Mesenchymal stem cell (in vitro differentiated cells and primary cell): Measurements from ENCODE around the gene FCN2.
A peak's percentile ranks its signal among the peaks of the same experiment; 100 is the strongest.

ENCODE experiments used
- DNase-seq: peaks from one replicate; pipeline ENCODE4 v3.0.0-alpha.2; 2013
- H2AFZ ChIP-seq: one replicate; pipeline ENCODE4 v1.6.1; 2013; ENCODE audit warnings: low read depth, mild to moderate bottlenecking, control low read depth, inconsistent platforms, low read length, moderate library complexity
- H2AK5ac ChIP-seq: 2 replicates; pipeline ENCODE4 v1.6.1; 2013; ENCODE audit warnings: low read length, moderate library complexity, mild to moderate bottlenecking, inconsistent platforms; ENCODE audit not compliant: severe bottlenecking
- H2BK120ac ChIP-seq: one replicate; pipeline ENCODE4 v1.6.1; 2013; ENCODE audit warnings: low read depth, mild to moderate bottlenecking, inconsistent platforms, low read length, moderate library complexity
- H2BK12ac ChIP-seq, 2 experiments: one replicate each; pipeline ENCODE4 v1.6.1; 2013; ENCODE audit warnings: inconsistent platforms in 2 of 2, low read length in 2 of 2, mild to moderate bottlenecking in 2 of 2, moderate library complexity in 2 of 2, control low read depth in 1 of 2
- H2BK15ac ChIP-seq: one replicate; pipeline ENCODE4 v1.6.1; 2013; ENCODE audit warnings: mild to moderate bottlenecking, low read depth, inconsistent platforms; ENCODE audit not compliant: poor library complexity, severe bottlenecking
- H2BK5ac ChIP-seq: 2 replicates; pipeline ENCODE4 v1.6.1; 2013; ENCODE audit warnings: low read depth, mild to moderate bottlenecking, low read length, control low read depth, inconsistent platforms; ENCODE audit not compliant: poor library complexity, severe bottlenecking
- H3K14ac ChIP-seq, 2 experiments: one replicate each; pipeline ENCODE4 v1.6.1; 2013; ENCODE audit warnings: inconsistent platforms in 2 of 2, low read length in 2 of 2, control low read depth in 1 of 2, mild to moderate bottlenecking in 1 of 2, moderate library complexity in 1 of 2
- H3K18ac ChIP-seq, 2 experiments: one replicate each; pipeline ENCODE4 v1.6.1; 2013; ENCODE audit warnings: inconsistent platforms in 2 of 2, low read length in 2 of 2, control low read depth in 1 of 2, low read depth in 1 of 2, mild to moderate bottlenecking in 1 of 2
- H3K23ac ChIP-seq, 2 experiments: one replicate each; pipeline ENCODE4 v1.6.1; 2013; ENCODE audit warnings: inconsistent platforms in 2 of 2, low read length in 2 of 2, mild to moderate bottlenecking in 2 of 2, moderate library complexity in 2 of 2, control low read depth in 1 of 2
- H3K27ac ChIP-seq: 2 replicates; pipeline ENCODE4 v1.5.1; 2013; ENCODE audit warnings: mild to moderate bottlenecking, moderate library complexity, low read length, control low read depth, inconsistent platforms; ENCODE audit not compliant: poor library complexity, severe bottlenecking
- H3K27me3 ChIP-seq, 2 experiments: 2 replicates each; pipeline versions ENCODE4 v1.6.1 to v1.7.0; 2013; ENCODE audit warnings: low read length in 2 of 2, mild to moderate bottlenecking in 2 of 2, moderate library complexity in 2 of 2, control low read depth in 1 of 2, inconsistent platforms in 1 of 2; ENCODE audit not compliant: control insufficient read depth in 1 of 2, insufficient read depth in 1 of 2
- H3K36me3 ChIP-seq, 2 experiments: 2 replicates each; pipeline versions ENCODE4 v1.6.1 to v1.7.0; 2013; ENCODE audit warnings: low read length in 2 of 2, control low read depth in 1 of 2, inconsistent platforms in 1 of 2, low read depth in 1 of 2, mild to moderate bottlenecking in 1 of 2; ENCODE audit not compliant: insufficient read depth in 2 of 2, control insufficient read depth in 1 of 2
- H3K4ac ChIP-seq, 2 experiments: one replicate each; pipeline ENCODE4 v1.6.1; 2013; ENCODE audit warnings: inconsistent platforms in 2 of 2, low read length in 2 of 2, mild to moderate bottlenecking in 2 of 2, moderate library complexity in 2 of 2, control low read depth in 1 of 2, low read depth in 1 of 2
- H3K4me1 ChIP-seq: 2 replicates; pipeline ENCODE4 v1.6.1; 2013; ENCODE audit warnings: low read depth, low read length, control low read depth; ENCODE audit not compliant: control insufficient read depth, insufficient read depth
- H3K4me2 ChIP-seq: 2 replicates; pipeline ENCODE4 v1.6.1; 2013; ENCODE audit warnings: low read length, mild to moderate bottlenecking, inconsistent platforms; ENCODE audit not compliant: poor library complexity, severe bottlenecking
- H3K4me3 ChIP-seq, 2 experiments: 2 replicates each; pipeline versions ENCODE4 v1.5.1 to v1.7.0; 2013; ENCODE audit warnings: low read length in 2 of 2, mild to moderate bottlenecking in 2 of 2, control low read depth in 1 of 2, low read depth in 1 of 2; ENCODE audit not compliant: insufficient read depth in 1 of 2
- H3K79me1 ChIP-seq: replicated peaks from 2 replicates; pipeline ENCODE4 v1.6.1; 2013; ENCODE audit warnings: mild to moderate bottlenecking, control low read depth, low read length, inconsistent platforms; ENCODE audit not compliant: poor library complexity, severe bottlenecking
- H3K9ac ChIP-seq: 2 replicates; pipeline ENCODE4 v1.7.0; 2013; ENCODE audit warnings: mild to moderate bottlenecking, low read length, moderate library complexity
- H3K9me3 ChIP-seq: 2 replicates; pipeline ENCODE4 v1.7.0; 2013; ENCODE audit warnings: mild to moderate bottlenecking, low read length; ENCODE audit not compliant: control insufficient read depth
- H4K8ac ChIP-seq: one replicate; pipeline ENCODE4 v1.6.1; 2013; ENCODE audit warnings: inconsistent platforms, mild to moderate bottlenecking, low read length, moderate library complexity
- H4K91ac ChIP-seq: one replicate; pipeline ENCODE4 v1.6.1; 2013; ENCODE audit warnings: mild to moderate bottlenecking, low read length, inconsistent platforms
- WGBS: methylation state at CpG from one replicate; pipeline ENCODE4 v1.1.7; 2013; ENCODE audit warnings: mixed read lengths; 5-methylcytosine and 5-hydroxymethylcytosine counted together

FCN2 gene

DNA sequence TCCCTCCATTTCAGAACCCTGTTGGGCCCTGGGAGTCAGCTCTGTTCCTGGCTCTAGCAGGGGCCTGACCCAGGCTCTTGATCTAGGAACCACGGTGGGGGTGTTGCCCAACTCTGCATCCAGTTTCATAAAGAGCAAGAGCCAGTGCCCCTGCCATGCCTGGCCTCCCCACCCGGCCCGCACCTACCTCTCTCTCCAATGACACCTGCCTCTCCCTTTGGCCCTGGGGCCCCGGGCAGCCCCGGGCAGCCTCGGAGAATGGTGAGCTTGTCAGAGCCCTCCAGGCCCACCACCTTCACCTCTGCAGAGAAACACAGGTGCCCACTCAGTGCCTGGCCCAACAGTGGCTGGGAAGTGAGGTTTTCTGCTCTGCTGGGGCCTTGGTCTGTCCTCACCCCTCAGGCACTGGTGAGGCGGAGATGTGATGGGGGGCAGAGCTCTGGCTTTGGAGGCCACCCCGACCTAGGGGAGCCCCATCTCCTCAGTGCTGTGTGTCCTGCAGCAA is 35.6 kb downstream of the FCN2 start:
- H3K18ac ChIP-seq = no peak overlapping the region
- no peak overlapping the region for H3K4ac ChIP-seq
- no peak overlapping the region for H3K9ac ChIP-seq
- 76% methylated on average over 5 of the region's 8 CpGs for WGBS
- H3K9me3 ChIP-seq = peaks cover 14% of the 10 kb centered on the region
- H3K36me3 ChIP-seq = no peaks in the 10 kb centered on the region
- no peak overlapping the region for H2BK5ac ChIP-seq
- H3K79me1 ChIP-seq = no peaks in the 10 kb centered on the region
- H3K23ac ChIP-seq = no peak overlapping the region
- peaks cover 4 to 29% of the 10 kb centered on the region in 2 experiments for H3K27me3 ChIP-seq
- no peak overlapping the region for H4K8ac ChIP-seq
- H3K27ac ChIP-seq = no peak overlapping the region
- no peak overlapping the region for H4K91ac ChIP-seq
- H3K4me1 ChIP-seq = no peaks in the 10 kb centered on the region
- H2BK15ac ChIP-seq = no peak overlapping the region
- no peak overlapping the region for H3K4me3 ChIP-seq
- DNase-seq = no peak
- no peak overlapping the region for H2AFZ ChIP-seq
- H3K4me2 ChIP-seq = no peak overlapping the region
- H2BK120ac ChIP-seq = no peak overlapping the region
- no peak overlapping the region for H2BK12ac ChIP-seq
- no peak overlapping the region for H2AK5ac ChIP-seq
- H3K14ac ChIP-seq = no peak overlapping the region

DNA sequence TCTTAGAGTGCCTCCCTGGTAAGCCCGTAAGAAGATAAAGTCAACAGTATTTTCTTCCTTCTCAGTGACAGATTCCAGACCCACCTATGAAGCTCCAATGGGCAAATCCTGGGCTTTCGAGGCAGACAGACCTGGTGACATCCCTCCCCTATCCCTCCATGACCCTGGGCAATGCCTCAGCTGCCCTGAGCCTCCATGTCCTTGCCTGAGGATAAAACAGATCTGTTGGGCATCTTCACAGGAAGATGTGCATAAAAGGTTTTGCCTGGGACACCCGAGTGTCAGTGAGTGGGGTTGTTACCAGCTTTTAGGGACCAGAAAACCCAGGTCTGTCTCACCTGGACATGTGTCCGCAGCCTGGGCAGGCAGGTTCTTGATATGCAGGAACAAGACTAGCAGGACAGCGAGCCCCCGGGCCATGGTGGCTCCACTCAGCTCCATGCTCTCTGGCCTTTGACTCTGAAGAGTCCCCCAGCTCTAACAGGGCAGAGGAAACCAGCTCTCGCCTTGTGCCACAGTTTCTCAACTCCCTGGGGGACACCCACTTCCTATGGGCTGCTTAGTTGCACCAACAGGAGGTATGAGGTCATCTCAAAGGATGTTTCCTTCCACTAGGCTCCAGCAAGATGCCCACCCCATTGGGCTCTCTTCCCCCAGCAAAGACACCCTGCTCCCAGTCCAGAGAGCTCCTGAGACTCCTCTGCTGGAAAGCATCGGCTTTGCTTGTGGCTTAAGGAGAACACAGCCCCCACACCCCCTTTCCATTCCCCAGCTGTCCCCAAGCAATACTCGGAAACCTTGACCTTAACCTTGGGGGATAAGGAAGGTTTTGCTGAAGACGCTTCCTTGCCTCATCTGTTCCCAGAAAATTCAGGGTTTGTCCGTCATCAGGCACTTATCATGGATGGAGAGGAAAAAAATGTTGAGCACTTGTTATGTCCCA is 37.1 kb downstream of the FCN2 start, which contains the start of gene FCN1:
Gene FCN1 (minus strand): TSS at position 482 of the 943 bp plus-strand sequence. CDS start 41 bp downstream, at position 441.
- Histone ChIP-seq H3K4ac (no peak within 1 kb of the TSS), H2BK5ac (no peak within 1 kb of the TSS), H2BK12ac (no peak within 1 kb of the TSS), H2AK5ac (no peak within 1 kb of the TSS), H3K18ac (no peak within 1 kb of the TSS), H3K9ac (no peak within 1 kb of the TSS), H3K36me3 (no peaks in the 10 kb centered on the region), H3K4me3 (no peak within 1 kb of the TSS), H4K91ac (no peak within 1 kb of the TSS), H2AFZ (no peak within 1 kb of the TSS), H4K8ac (peak within 1 kb of the TSS; percentile 14), H3K14ac (no peak within 1 kb of the TSS), H3K4me1 (no peaks in the 10 kb centered on the region), H2BK120ac (no peak within 1 kb of the TSS), H3K27me3 (peaks cover 0 to 31% of the 10 kb centered on the region in 2 experiments), H3K4me2 (no peak within 1 kb of the TSS), H3K23ac (no peak within 1 kb of the TSS), H3K9me3 (peaks cover 14% of the 10 kb centered on the region), H2BK15ac (no peak within 1 kb of the TSS), H3K79me1 (no peaks in the 10 kb centered on the region), H3K27ac (no peak within 1 kb of the TSS)
- no peak for DNase-seq
- 68% methylated on average over 7 of the region's 11 CpGs for WGBS

- H3K9ac ChIP-seq = no peak overlapping the region
- H3K27me3 ChIP-seq = peaks cover 3 to 33% of the 10 kb centered on the region in 2 experiments
- H2BK120ac ChIP-seq = no peak overlapping the region
- no peak overlapping the region for H2AFZ ChIP-seq
- no peak overlapping the region for H3K14ac ChIP-seq
- H4K8ac ChIP-seq = peak overlapping the region; percentile 14
- H3K79me1 ChIP-seq = no peaks in the 10 kb centered on the region
- no peak overlapping the region for H2BK12ac ChIP-seq
- no peak overlapping the region for H3K18ac ChIP-seq
- no peak overlapping the region for H3K4ac ChIP-seq
- H2BK15ac ChIP-seq = no peak overlapping the region
- H3K4me2 ChIP-seq = no peak overlapping the region
- 82% methylated on average over 10 of the region's 10 CpGs for WGBS
- H3K23ac ChIP-seq = no peak overlapping the region
- H3K9me3 ChIP-seq = peaks cover 14% of the 10 kb centered on the region
- H3K36me3 ChIP-seq = no peaks in the 10 kb centered on the region
- no peak overlapping the region for H4K91ac ChIP-seq
- H2BK5ac ChIP-seq = no peak overlapping the region
- H2AK5ac ChIP-seq = no peak overlapping the region
- H3K4me1 ChIP-seq = no peaks in the 10 kb centered on the region
- H3K27ac ChIP-seq = no peak overlapping the region
- H3K4me3 ChIP-seq = no peak overlapping the region
- DNase-seq = no peak
Measured at GRCh38 chr9:134918646-134919045, 38.0 kb downstream of the FCN2 start.

DNA sequence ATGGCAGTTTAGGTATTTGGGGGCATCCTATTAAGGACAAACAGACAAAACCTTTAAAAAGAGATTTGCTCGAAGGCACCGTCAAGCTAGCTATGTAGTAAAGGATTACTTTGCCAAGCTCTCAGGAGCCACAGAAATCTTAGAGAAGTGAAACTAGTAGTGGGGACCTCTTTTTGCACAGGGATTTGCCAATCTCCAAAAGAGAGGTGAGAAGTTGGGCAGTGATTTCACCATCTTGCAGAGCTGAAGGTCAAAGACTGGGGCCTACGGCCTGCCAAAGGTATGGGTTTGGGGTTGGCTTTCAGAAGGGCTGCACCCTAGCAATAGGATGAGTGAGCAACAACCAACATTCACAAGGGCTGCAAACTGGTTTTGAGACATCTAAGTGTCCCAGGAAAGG is 38.7 kb downstream of the FCN2 start:
- no peak overlapping the region for H3K9ac ChIP-seq
- no peak overlapping the region for H3K14ac ChIP-seq
- peaks cover 14% of the 10 kb centered on the region for H3K9me3 ChIP-seq
- no peak overlapping the region for H3K23ac ChIP-seq
- WGBS = 76% methylated on average over 3 of the region's 3 CpGs
- no peak for DNase-seq
- H3K27me3 ChIP-seq = peaks cover 3 to 34% of the 10 kb centered on the region in 2 experiments
- no peaks in the 10 kb centered on the region for H3K79me1 ChIP-seq
- no peaks in the 10 kb centered on the region for H3K36me3 ChIP-seq
- no peaks in the 10 kb centered on the region for H3K4me1 ChIP-seq
- no peak overlapping the region for H3K4ac ChIP-seq
- H3K27ac ChIP-seq = no peak overlapping the region
- H2BK120ac ChIP-seq = no peak overlapping the region
- no peak overlapping the region for H3K4me3 ChIP-seq
- H3K18ac ChIP-seq = no peak overlapping the region
- H2BK5ac ChIP-seq = no peak overlapping the region
- no peak overlapping the region for H4K91ac ChIP-seq
- H2AFZ ChIP-seq = no peak overlapping the region
- no peak overlapping the region for H3K4me2 ChIP-seq
- no peak overlapping the region for H2BK12ac ChIP-seq
- H4K8ac ChIP-seq = no peak overlapping the region
- H2BK15ac ChIP-seq = no peak overlapping the region
- H2AK5ac ChIP-seq = no peak overlapping the region
